Coronary artery (tissue), 2 donors: ENCODE data around the gene MTFMT.
A peak's percentile ranks its signal among the peaks of the same experiment; 100 is the strongest.

Source experiments
- DNase-seq: peaks from one replicate; pipeline ENCODE4 v3.0.0-alpha.2; 2017; ENCODE audit warnings: low spot score
- H3K27ac ChIP-seq, 2 donors: fragments of 200-600 bp; sonication (generic); one replicate each; pipeline ENCODE4 v1.5.1; 2016 to 2019
- H3K4me3 ChIP-seq: fragments of 200-600 bp; sonication (generic); 2 replicates; pipeline ENCODE4 v1.5.1; 2016; ENCODE audit warnings: mild to moderate bottlenecking, moderate library complexity
- TF ChIP-seq, protein P1 (sequence below): fragments of 200-600 bp; sonication (generic); IDR thresholded peaks from one replicate; pipeline ENCODE4 v1.5.1; 2019; ENCODE audit warnings: antibody characterized with exemption

The MTFMT gene

DNA sequence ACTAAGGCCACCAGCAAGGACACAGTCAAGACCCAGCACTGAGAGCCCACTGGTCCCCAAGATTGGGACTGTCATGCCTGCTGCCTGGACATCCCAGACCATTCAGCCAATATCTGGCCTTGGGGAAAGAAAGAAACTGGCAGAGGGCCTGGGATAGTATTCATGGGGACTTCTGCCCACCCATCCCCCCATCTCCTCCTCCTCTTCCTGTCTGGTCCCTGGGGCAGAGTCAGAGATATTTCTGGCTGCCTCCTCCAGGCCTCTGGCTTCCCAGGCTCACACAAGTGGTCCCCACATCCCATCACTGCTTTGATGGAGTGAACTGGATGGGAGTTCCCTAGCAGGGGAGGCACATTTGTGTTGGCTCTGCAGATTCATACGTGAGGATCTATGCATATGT, 42.6 kb upstream of the MTFMT start:
- no peak for DNase-seq
- Histone ChIP-seq H3K4me3 (peak overlapping the region; percentile 1), H3K27ac (peak overlapping the region; percentile 98 to 100)
- TF ChIP-seq, protein P1, sequence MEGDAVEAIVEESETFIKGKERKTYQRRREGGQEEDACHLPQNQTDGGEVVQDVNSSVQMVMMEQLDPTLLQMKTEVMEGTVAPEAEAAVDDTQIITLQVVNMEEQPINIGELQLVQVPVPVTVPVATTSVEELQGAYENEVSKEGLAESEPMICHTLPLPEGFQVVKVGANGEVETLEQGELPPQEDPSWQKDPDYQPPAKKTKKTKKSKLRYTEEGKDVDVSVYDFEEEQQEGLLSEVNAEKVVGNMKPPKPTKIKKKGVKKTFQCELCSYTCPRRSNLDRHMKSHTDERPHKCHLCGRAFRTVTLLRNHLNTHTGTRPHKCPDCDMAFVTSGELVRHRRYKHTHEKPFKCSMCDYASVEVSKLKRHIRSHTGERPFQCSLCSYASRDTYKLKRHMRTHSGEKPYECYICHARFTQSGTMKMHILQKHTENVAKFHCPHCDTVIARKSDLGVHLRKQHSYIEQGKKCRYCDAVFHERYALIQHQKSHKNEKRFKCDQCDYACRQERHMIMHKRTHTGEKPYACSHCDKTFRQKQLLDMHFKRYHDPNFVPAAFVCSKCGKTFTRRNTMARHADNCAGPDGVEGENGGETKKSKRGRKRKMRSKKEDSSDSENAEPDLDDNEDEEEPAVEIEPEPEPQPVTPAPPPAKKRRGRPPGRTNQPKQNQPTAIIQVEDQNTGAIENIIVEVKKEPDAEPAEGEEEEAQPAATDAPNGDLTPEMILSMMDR: no peak

DNA sequence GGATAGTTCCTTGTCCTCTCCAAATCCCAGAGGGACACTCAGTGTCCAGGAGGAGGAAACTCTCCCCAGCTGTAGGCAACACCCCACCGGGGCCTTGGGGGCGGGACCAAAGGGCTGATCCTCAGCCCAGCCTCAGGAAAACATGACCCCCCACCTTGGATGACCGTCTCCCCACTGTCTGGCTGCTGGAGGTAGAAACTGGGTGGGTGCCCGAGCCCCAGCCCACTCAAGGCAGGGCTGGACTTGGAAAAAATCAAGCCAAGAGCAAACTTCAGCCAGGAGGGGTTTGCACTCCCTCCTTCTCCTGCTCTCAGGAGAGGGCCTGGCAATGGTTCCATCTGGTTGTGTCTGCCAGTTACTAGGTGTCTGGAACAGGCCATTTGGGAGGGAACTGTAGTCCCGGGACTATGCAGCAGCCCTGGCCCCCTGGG, 42.0 kb upstream of the MTFMT start:
- Histone ChIP-seq H3K27ac (peak overlapping the region; percentile 98 to 100), H3K4me3 (peak overlapping the region; percentile 1)
- TF ChIP-seq, protein P1: no peak
- DNase-seq: no peak

DNA sequence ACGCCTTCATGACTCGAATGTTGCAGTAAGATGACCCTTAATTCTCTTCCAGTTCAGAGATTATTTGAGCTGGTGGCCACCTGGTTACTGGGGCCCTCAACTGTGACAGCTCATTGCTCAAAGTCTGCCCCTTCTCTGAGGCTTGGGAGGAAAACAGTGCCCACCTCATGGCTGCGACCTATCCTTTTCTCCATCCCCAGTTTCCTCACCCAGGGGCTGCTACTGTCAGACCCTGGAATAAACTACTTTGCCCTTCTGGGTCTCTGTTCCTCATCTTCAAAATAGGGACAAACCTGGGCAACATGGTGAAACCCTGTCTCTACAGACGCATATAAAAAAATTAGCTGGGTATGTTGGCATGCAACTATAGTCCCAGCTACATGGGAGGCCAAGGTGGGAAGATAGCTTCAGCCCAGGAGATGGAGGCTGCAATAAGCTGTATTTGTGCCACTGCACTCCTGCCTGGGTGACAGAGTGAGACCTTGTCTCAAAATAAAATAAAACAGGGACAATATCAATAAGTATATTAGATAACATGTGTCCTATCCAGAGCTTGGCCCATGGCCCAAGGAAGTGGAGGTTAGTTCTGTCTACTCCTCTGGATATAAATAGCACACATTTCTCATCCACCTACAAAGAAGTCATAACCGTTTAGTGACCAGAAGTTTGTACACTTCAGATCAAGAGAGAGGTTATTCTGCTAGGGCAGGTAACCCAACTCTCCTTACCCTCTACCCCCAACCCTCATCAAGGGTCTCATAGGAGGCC, 40.5 kb upstream of the MTFMT start:
- Histone ChIP-seq H3K4me3 (no peak overlapping the region), H3K27ac (peak overlapping the region; percentile 98 to 100)
- TF ChIP-seq, protein P1: no peak
- DNase-seq: no peak

DNA sequence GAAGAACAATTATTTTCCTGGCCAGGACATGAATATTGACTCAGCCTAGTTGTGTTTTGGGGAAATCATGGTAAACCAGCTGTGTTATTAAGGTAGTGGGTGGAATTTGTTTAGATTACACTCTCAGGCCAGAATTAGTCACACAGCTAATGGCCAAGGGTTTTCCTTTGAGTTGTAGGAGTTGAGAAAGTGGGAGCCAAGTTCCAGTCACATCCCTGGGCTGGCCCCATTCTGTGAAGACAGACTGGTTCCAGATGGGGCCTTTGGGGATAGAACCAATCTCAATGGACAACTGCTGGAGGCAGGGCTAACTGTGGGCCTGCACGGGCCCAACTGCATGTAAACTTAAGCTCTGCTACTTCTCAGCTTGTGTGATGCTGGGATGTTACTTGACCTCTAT, 39.7 kb upstream of the MTFMT start:
- TF ChIP-seq, protein P1: no peak
- DNase-seq: no peak
- Histone ChIP-seq H3K4me3 (peak overlapping the region; percentile 87), H3K27ac (peak overlapping the region; percentile 98 to 100)

DNA sequence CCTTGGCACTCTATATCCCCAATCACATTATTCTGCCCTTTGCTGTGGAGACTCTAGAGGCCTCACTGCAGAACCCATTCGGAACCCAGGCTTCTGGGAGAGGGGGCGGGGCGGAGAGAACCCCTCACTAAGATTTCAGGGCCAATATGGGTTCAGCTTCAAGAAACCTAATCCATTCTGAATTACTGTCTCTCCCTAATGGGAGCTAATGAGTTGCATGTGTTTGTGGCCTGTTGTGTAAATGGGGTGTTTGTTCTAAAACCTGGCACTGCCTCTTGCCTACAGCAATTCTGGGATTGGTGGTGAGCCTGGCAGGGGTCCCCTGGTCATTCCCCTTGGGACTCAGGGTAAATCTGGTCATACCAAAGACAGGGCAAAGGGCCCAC, 39.0 kb upstream of the MTFMT start:
- H3K27ac ChIP-seq: peak overlapping the region; percentile 98 to 100
- H3K4me3 ChIP-seq: peak overlapping the region; percentile 87
- no peak for DNase-seq

DNA sequence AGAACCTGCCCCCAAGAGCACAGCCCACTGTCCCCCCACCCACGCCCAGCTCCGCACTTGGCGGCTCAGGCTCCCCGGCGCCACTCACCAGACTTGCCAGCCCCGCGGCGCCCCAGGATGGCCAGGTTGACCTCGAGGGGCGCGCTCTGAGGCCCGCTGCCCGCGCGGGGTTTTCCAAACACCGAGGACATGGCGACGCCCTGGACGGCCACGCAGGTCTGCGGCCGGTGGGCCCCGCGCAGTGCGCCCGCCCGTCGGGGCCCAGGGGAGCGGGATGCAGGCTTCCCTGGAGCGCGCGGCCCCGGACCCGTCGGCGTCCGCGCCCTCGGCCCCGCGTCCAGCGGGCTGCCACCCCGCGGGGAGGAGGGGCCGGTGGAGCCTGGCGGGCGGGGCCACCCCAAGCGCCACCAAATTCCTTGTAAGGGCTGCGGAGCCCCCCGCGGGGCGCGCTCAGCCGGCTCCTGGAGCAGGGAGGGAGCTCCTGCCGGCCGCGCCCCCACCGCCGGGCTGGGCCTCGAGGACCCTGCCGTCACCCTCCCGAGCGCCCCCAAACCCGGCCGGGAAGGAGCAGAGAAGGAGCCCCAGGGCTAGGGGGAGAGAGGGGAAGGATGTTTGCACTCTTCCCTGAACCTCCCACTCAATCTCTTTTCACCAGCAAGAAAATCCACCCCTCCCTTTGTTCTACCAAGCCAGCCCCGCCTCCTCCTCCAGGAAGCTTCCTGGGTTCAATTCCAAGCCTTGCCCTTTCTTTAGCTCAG, 38.4 kb upstream of the MTFMT start, which contains the start of gene RASL12:
Gene RASL12, minus strand, starts transcription at position 347 of the 758 bp plus-strand sequence. Its CDS starts 156 bp downstream, at position 191.
- TF ChIP-seq, protein P1: no peak
- no peak for DNase-seq
- Histone ChIP-seq H3K4me3 (peak within 1 kb of the TSS; percentile 87), H3K27ac (peak within 1 kb of the TSS; percentile 98 to 100)

More for the DNA sequence above, 39.0 kb upstream of the MTFMT start:
- TF ChIP-seq, protein P1: no peak
